CD4-positive, alpha-beta T cell (primary cell): Measurements from ENCODE around the gene NEUROG3. TPM values are rescaled to one million over a fixed set of nuclear protein-coding genes. Genes with fewer than 3 reads are reported as not detected.

Experiments used
- ATAC-seq: fragments of 200-7000 bp; cut with Tn5 transposase; one replicate; pipeline ENCODE4 v1.10.0; 2022; ENCODE audit warnings: mild to moderate bottlenecking; ENCODE audit not compliant: poor library complexity
- CTCF ChIA-PET: fragments of 350-600 bp; sonication (Branson Sonifier 250); formaldehyde crosslinking; loops from one replicate; lab custom pipeline; 2021; ENCODE audit warnings: antibody characterized with exemption, inconsistent platforms; lab: Charles Lee
- POLR2A ChIA-PET: fragments of 350-600 bp; sonication (Branson Sonifier 250); formaldehyde crosslinking; loops from one replicate; lab custom pipeline; 2021; ENCODE audit warnings: antibody characterized with exemption, inconsistent platforms; lab: Charles Lee
- DNase-seq, 14 experiments: peaks; one replicate each; pipeline ENCODE4 v3.0.0-alpha.2; 2013 to 2020; ENCODE audit warnings: mixed read lengths in 2 of 14
- H3K27ac ChIP-seq, 2 donors: one replicate each; pipeline versions ENCODE4 v1.5.1 to v1.7.0; 2013; ENCODE audit warnings: low read length in 2 of 2, low read depth in 1 of 2, mild to moderate bottlenecking in 1 of 2
- H3K27me3 ChIP-seq, 2 experiments: 1 replicate in 1 of 2; 2 replicates in 1 of 2; pipeline versions ENCODE4 v1.6.1 to v1.7.0; 2013; ENCODE audit warnings: low read length in 2 of 2, control low read depth in 1 of 2, mild to moderate bottlenecking in 1 of 2, moderate library complexity in 1 of 2; ENCODE audit not compliant: insufficient read depth in 2 of 2, control insufficient read depth in 1 of 2
- H3K36me3 ChIP-seq: one replicate; pipeline ENCODE4 v1.6.1; 2013; ENCODE audit warnings: low read length, control low read depth; ENCODE audit not compliant: insufficient read depth
- H3K4me1 ChIP-seq: one replicate; pipeline ENCODE4 v1.6.1; 2013; ENCODE audit warnings: low read length, control low read depth; ENCODE audit not compliant: insufficient read depth
- H3K4me3 ChIP-seq: one replicate; pipeline ENCODE4 v1.5.1; 2013; ENCODE audit warnings: mild to moderate bottlenecking, low read length, moderate library complexity
- H3K9me3 ChIP-seq, 2 experiments: 1 replicate in 1 of 2; 2 replicates in 1 of 2; pipeline versions ENCODE4 v1.6.1 to v1.7.0; 2013; ENCODE audit warnings: low read length in 2 of 2, mild to moderate bottlenecking in 2 of 2, control low read depth in 1 of 2, moderate library complexity in 1 of 2; ENCODE audit not compliant: control insufficient read depth in 1 of 2, insufficient read depth in 1 of 2
- H3K27ac Mint-ChIP-seq: one replicate; pipeline ENCODE4 v1.8.0; 2020; ENCODE audit warnings: mixed read lengths
- H3K27me3 Mint-ChIP-seq: one replicate; pipeline ENCODE4 v1.8.0; 2021; ENCODE audit warnings: mixed read lengths
- H3K36me3 Mint-ChIP-seq: one replicate; pipeline ENCODE4 v1.8.0; 2021; ENCODE audit warnings: low read depth, mixed read lengths
- H3K4me1 Mint-ChIP-seq: one replicate; pipeline ENCODE4 v1.8.0; 2021; ENCODE audit warnings: low read depth, mixed read lengths
- H3K4me3 Mint-ChIP-seq: one replicate; pipeline ENCODE4 v1.8.0; 2020; ENCODE audit warnings: mild to moderate bottlenecking, mixed read lengths
- H3K9me3 Mint-ChIP-seq: one replicate; pipeline ENCODE4 v1.8.0; 2020; ENCODE audit warnings: mixed read lengths
- intact Hi-C, 2 experiments: fragments of 100-400 bp; cut with DNase I in 1 of 2; cut with micrococcal nuclease in 1 of 2; formaldehyde crosslinking; loops; one replicate each; pipeline versions ENCODE4 v1.15.1 to v1.9.0; 2023 to 2025; cut with DNase I, micrococcal nuclease
- total RNA-seq, 174 experiments: library from RNA in 2 of 174; stranded (reverse) in 2 of 174; gene quantifications; one replicate each; pipeline ENCODE4 v1.2.3 and lab custom pipeline; 2021 to 2026
- TF ChIP-seq, protein P1 (sequence below): fragments of 200-600 bp; IDR thresholded peaks from one replicate; pipeline ENCODE4 v1.8.0; 2022; ENCODE audit warnings: antibody characterized with exemption, mild to moderate bottlenecking

The NEUROG3 gene
- total RNA-seq, 2 experiments from 2014 or later = not detected

DNA sequence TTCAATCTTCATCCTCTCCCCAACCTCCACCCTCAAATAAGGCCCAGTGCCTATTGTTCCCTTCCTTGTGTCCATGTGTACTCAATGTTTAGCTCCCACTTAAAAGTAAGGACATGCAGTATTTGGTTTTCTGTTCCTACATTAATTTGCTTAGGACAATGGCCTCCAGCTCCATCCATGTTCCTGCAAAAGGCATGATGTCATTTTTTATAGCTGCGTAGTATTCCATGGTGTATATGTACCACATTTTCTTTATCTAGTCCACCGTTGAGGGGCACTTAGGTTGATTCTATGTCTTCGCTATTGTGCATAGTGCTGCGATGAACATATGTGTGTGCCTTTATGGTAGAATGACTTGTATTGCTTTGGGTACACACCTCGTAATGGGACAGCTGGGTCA is 7.2 kb upstream of the NEUROG3 start:
- no peak overlapping the region for H3K4me3 Mint-ChIP-seq
- H3K4me1 ChIP-seq = no peaks in the 10 kb centered on the region
- H3K27ac Mint-ChIP-seq = no peak overlapping the region
- H3K4me1 Mint-ChIP-seq = peaks cover 4% of the 10 kb centered on the region
- H3K4me3 ChIP-seq = no peak overlapping the region
- TF ChIP-seq, protein P1, sequence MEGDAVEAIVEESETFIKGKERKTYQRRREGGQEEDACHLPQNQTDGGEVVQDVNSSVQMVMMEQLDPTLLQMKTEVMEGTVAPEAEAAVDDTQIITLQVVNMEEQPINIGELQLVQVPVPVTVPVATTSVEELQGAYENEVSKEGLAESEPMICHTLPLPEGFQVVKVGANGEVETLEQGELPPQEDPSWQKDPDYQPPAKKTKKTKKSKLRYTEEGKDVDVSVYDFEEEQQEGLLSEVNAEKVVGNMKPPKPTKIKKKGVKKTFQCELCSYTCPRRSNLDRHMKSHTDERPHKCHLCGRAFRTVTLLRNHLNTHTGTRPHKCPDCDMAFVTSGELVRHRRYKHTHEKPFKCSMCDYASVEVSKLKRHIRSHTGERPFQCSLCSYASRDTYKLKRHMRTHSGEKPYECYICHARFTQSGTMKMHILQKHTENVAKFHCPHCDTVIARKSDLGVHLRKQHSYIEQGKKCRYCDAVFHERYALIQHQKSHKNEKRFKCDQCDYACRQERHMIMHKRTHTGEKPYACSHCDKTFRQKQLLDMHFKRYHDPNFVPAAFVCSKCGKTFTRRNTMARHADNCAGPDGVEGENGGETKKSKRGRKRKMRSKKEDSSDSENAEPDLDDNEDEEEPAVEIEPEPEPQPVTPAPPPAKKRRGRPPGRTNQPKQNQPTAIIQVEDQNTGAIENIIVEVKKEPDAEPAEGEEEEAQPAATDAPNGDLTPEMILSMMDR = no peak
- H3K36me3 ChIP-seq = no peaks in the 10 kb centered on the region
- intact Hi-C loops = no loop called here
- H3K9me3 ChIP-seq = no peaks in the 10 kb centered on the region
- peaks cover 44 to 51% of the 10 kb centered on the region in 2 experiments for H3K27me3 ChIP-seq
- ChIA-PET POLR2A (interaction anchor here (0.7 kb wide), 1 partner anchor 56 kb away, joined by 3 read pairs; no protein-coding TSS in a partner anchor), CTCF (no interaction called here)
- no peaks in the 10 kb centered on the region for H3K36me3 Mint-ChIP-seq
- no peaks in the 10 kb centered on the region for H3K9me3 Mint-ChIP-seq
- peaks cover 59% of the 10 kb centered on the region for H3K27me3 Mint-ChIP-seq
- no peak for ATAC-seq
- DNase-seq = no peak
- H3K27ac ChIP-seq = no peak overlapping the region

- Mint-ChIP-seq H3K4me1 (peaks cover 9% of the 10 kb centered on the region), H3K4me3 (no peak overlapping the region), H3K9me3 (no peaks in the 10 kb centered on the region), H3K27ac (no peak overlapping the region), H3K27me3 (peaks cover 68% of the 10 kb centered on the region), H3K36me3 (no peaks in the 10 kb centered on the region)
- no peak overlapping the region for H3K27ac ChIP-seq
- TF ChIP-seq, protein P1 = no peak
- H3K27me3 ChIP-seq = peaks cover 53 to 60% of the 10 kb centered on the region in 2 experiments
- H3K4me1 ChIP-seq = peaks cover 4% of the 10 kb centered on the region
- intact Hi-C loops = no loop called here
- ATAC-seq (no peak), DNase-seq (no peak)
- POLR2A ChIA-PET = no interaction called here
- CTCF ChIA-PET = no interaction called here
- H3K36me3 ChIP-seq = no peaks in the 10 kb centered on the region
- no peak overlapping the region for H3K4me3 ChIP-seq
- peaks cover 0 to 2% of the 10 kb centered on the region in 2 experiments for H3K9me3 ChIP-seq
These were observed 6.3 kb upstream of the NEUROG3 start for GRCh38 chr10:69579464-69580060.

DNA sequence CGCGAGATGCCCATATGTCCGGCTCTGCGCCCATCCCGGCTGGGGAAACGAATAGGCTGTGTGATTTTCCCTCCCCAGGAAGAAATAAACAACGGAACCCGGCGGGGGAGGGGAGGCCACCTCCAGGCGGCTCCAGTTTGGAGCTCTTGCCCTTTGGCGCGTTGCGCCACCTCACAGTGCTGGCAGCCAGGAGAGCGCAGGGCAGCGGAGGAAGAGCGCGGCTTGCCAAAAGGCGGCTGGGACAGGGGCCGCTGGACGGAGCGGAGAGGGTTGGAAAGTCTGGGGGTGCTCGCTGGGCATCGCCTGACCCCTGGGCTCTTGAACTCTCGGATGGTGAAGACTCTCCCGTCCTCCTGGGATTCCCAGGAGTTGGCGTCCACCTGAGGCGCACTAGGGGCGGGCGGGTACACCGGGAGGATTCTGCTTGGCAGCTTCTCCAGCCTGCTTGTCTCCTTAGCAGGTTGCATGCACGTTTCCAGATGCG is 5.3 kb upstream of the NEUROG3 start:
- intact Hi-C loops = no loop called here
- Histone ChIP-seq H3K36me3 (no peaks in the 10 kb centered on the region), H3K4me1 (peaks cover 14% of the 10 kb centered on the region), H3K4me3 (no peak overlapping the region), H3K27ac (no peak overlapping the region), H3K9me3 (peaks cover 0 to 5% of the 10 kb centered on the region in 2 experiments), H3K27me3 (peaks cover 62 to 69% of the 10 kb centered on the region in 2 experiments)
- CTCF ChIA-PET = no interaction called here
- POLR2A ChIA-PET = no interaction called here
- Mint-ChIP-seq H3K36me3 (no peaks in the 10 kb centered on the region), H3K4me1 (peaks cover 17% of the 10 kb centered on the region), H3K9me3 (no peaks in the 10 kb centered on the region), H3K27ac (no peak overlapping the region), H3K27me3 (peaks cover 78% of the 10 kb centered on the region), H3K4me3 (no peak overlapping the region)
- DNase-seq (no peak), ATAC-seq (no peak)
- TF ChIP-seq, protein P1 = no peak
